Body of pancreas (tissue), 4 donors: ENCODE measurements around the gene PTPN14.

Experiments used
- CTCF ChIP-seq, 7 experiments: fragments of 450-650 bp in 4 of 7; fragments of 200-600 bp in 3 of 7; sonication (generic) in 3 of 7; IDR thresholded peaks; one replicate each; pipeline ENCODE4 v1.5.1; 2016 to 2019; ENCODE audit warnings: antibody characterized with exemption in 7 of 7
- POLR2A ChIP-seq, 3 donors: fragments of 450-650 bp; IDR thresholded peaks; one replicate each; pipeline ENCODE4 v1.6.1; 2016; ENCODE audit warnings: antibody characterized with exemption in 3 of 3, mild to moderate bottlenecking in 2 of 3

GRCh38 chr1:214432245-214432644 is 119.2 kb downstream of the PTPN14 start:
- no peak for TF ChIP-seq CTCF (IDR thresholded peaks at IDR 0.05)
- no peak for TF ChIP-seq POLR2A (IDR thresholded peaks at IDR 0.05)
